ENCODE data around the gene BCAS3.
A peak's percentile ranks its signal among the peaks of the same experiment; 100 is the strongest.

Gene BCAS3

DNA sequence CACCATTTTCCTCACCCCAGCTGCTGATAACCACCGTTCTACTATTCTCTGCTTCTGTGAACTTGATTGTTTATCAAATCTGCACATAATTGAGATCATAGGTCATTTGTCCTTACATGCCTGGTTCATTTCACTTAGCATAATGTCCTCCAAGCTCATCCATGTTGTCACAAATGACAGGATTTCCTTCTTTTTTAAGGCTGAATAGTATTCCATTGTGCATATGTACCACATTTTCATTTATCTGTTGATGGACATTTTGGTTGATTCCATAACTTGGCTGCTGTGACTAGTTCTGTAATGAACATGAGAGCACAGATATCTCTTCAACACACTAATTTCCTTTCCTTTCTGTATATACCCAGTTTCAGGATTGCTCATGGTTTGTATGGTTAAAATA lies 496.7 kb downstream of the BCAS3 start:
- DNase-seq, result no peak

DNA sequence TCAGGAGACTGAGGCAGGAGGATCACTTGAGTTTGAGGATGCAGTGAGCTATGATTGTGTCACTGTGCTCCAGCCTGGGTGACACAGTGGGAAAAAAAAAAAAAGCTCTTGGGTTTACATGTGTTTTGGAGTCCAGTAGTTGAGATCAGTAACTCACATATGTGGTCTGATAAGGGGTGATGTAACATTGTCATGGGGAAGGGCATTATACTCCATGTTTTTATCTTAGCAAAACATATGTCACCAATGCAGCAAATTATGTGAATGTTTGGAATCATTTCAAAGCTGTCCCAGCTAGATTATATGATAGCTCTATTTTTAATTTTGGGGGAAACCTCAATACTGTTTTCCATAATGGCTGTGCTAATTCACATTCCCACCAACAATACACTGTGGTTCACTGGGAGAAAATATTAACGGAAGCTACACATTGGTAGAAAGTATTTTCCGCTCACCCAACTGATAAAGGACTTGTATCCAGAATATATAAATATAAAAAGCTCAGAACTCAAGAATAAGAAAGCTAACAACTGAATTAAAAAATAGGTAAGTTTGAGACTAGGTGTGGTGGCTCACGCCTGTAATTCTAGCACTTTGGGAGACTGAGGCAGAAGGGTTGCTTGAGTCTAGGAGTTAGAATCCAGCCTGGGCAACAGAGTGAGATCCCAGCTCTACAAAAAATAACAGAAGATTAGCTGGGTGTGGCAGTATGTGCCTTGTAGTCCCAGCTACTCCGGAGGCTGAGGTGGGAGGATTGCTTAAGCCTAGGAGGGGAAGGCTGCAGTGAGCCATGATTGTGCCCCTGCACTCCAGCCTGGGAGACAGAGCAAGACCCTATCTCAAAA lies 497.9 kb downstream of the BCAS3 start:
- no peak for DNase-seq

DNA sequence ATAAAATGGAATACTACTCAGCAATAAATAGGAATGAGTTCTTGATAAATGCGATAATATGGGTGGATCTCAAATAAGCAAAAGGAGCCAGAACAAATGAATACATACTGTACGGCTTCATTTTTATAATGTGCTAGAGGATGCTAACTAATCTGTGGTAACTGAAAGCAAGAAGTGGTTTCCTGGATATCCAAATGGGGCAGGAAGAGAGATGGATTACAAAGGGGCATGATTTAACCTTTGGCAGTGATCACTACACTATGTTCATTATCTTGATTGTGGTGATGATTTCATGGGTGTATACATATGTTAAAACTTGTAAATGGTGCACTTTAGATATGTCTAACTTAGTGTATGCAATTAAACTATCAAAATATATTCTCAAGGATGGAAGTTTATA lies 499.7 kb downstream of the BCAS3 start:
- DNase-seq, result no peak

DNA sequence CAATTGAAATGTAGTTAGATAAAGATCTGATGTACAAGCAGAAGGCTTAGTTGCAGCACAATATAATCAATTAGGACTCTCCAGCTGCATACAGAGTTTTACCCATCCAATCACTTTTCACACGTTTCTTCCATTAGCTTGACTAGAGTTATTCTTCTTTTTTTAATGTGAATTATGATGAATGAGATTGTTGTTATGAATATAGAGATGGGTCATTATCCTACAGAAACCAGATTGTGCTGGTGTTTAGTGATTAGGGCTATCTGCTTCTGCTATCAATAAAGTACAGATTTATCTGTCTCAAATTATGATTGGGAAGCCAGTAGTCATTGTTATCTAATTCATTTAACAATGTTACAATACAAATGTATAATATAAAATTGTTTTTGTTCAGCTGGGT lies 500.6 kb downstream of the BCAS3 start:
- no peak for DNase-seq

DNA sequence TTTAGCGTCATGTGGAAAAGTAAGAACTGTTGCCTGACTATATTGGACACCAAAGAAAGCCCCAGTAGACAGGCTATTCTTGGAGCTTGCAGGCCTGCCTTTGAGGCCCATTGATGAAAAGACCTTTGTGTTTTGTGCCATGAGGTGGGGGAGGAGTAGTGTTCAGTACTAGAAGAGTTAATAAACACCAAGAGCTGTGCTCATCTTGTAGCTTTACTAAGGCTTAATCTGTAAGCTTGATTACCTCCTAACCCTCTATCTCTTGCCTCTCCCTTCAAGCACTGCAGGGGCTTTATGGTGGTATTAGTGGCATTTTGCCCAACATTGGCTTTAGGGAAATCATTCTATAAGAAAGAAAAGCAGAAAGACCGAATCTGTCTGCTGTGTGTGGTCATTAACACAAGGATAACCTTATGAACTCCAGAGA lies 501.7 kb downstream of the BCAS3 start:
- no peak for DNase-seq

GRCh38 chr17:61183793-61184192 lies 506.1 kb downstream of the BCAS3 start:
- DNase-seq, result no peak

- DNase-seq, result no peak
These were observed 507.7 kb downstream of the BCAS3 start for GRCh38 chr17:61185385-61185784.

GRCh38 chr17:61187038-61187437 lies 509.4 kb downstream of the BCAS3 start:
- no peak for DNase-seq

DNA sequence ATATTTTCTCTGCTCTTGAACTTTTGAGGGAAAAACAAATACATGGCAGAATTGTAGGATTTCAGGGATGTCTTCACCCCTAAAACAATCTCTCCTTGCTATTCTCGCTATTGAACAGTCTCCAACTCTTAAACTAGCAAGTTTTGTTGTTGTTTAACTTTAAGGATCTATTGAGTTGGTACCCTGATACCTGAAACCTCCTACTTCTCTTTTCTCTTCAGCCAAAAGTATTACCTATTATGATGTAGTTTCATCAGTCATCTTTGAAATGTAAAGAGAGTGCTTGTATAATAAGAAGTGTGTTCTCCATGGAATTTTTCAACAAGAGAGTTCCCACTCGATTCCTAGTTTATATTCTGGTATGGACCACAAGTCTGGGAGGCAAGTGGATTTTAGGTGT lies 510.4 kb downstream of the BCAS3 start:
- no peak for DNase-seq

DNA sequence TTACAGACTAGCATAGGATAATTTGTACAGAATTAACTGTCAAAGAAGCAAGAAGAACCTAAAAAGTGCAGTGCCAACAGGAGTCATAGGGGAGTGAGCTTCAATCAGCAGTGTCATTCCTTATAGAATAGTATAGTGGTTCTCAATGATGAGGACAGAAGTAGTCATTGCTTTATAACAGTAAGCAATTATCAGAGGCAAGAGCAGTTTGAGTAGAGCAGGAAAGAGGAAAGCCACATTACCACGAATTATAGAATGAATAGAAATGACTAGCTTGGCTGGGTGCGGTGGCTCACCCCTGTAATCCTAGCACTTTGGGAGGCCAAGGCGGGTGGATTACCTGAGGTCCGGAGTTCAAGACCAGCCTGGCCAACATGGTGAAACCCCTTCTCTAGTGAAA lies 512.3 kb downstream of the BCAS3 start:
- no peak for DNase-seq

- DNase-seq, result peak; percentile 49
These were observed 518.7 kb downstream of the BCAS3 start for GRCh38 chr17:61196302-61196704.

DNA sequence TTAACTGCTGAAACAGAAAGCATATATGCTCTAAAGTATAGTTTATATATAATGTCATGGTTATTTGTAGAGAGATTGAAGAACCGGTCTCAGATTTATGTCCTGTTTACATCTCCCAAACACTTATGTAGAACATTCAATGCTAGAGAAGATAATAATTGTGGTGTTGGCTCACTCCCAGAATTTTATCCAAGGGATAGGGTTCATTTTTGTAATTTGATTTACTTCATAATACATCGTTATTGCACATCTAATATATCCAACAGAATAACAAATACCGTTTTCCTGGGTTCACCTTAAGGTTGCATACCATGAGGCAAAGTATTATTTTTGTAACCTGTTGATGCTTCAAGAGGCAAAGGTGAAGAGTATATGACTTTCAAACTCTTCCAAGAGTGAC lies 519.1 kb downstream of the BCAS3 start:
- DNase-seq, result no peak

GRCh38 chr17:61199431-61200338 lies 522.0 kb downstream of the BCAS3 start:
- no peak for DNase-seq

DNA sequence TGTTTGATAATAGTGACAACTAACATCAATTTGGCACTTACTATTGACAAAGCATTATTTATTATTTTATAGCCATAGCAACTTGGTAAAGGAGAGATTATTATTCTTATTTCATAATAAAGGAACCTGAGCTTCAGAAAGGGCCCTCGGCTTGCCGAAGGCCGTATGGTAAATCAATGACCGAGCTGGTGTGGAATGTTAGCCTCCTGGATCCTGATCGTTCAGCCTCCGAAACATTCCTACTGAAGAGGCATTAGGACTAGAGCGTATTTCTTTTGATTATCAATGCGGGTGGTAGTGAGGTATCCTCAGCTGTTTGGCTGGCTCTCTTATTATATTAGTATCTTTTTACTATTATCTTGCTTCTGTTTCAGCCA lies 522.7 kb downstream of the BCAS3 start:
- no peak for DNase-seq

GRCh38 chr17:61201211-61201610 lies 523.6 kb downstream of the BCAS3 start:
- no peak for DNase-seq

DNA sequence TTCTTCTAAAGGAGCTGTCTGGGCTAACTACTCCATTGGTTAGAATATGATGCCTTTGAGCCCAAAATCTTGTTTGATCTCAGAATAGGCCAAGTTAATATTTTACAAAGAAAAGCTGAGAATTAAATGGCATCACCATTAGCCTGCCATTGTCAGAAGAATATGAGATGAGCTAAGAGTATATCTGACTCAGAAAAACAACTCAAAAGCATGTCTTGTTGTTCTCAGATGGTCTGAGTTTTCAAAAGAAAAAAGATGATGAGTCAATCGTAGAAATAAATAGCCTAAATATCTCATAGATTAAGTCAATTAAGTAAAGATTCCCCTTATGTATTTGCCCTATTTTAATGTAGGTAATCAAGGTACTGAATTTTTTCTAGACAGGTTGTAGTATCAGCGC lies 524.9 kb downstream of the BCAS3 start:
- DNase-seq, result no peak

DNA sequence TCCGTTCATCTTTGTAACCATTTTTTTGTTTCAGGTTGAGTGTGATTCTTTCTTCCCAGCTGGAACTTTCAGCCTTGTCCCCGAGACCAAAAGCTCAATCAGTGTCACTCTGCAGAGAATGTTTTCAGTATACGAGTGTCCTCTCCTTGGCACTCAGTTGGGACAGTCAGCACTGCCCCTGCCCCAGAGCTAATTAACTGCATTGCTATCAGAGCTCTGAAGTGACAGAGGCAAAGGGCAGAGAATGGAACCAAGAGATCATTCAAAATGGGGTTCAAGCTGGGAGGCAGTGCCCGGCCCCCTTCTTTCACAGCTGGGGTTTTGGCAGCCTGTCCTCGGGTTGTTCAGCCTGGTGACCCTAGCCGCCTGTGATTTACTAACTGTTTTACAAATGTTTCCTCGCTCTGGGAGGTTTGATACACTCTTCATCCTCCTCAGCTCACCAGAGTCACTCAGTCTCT lies 526.0 kb downstream of the BCAS3 start:
- DNase-seq, result no peak

DNA sequence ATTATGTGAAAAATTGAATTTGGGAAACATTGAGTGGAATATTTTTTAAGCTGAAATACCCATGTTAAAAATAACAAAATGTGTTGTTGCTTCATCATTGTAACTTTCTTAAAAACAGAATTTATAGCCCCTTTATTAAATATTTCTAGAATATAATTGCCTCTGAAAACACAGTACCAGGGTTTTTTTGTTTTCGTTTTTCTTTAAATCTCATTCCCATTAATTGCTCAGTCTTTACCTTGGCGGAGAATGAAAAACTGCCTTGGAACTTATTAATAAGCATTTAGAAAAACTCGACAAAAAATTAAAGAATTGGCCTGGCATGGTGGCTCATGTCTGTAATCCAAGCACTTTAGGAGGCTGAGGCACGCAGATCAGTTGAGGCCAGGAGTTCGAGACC lies 526.8 kb downstream of the BCAS3 start:
- DNase-seq, result no peak

DNA sequence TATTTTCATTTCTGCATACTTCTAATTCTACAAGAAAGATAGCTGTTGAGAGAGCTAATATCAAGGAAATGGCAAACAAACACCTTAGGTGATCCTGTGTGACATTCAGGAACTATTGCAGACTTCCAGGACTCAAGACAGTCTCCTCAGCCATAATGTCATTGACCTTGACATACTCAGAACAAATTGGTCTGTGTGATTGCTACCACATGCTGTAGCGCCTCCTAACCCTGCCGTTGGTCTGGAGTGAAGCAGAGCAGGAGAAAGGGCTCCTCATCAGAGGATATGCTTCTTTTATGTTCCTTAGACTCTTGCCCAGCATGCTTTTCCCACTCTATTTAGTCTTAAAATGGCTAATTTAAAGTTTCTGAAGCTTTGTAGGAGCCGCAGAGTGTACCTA lies 527.8 kb downstream of the BCAS3 start:
- no peak for DNase-seq

DNA sequence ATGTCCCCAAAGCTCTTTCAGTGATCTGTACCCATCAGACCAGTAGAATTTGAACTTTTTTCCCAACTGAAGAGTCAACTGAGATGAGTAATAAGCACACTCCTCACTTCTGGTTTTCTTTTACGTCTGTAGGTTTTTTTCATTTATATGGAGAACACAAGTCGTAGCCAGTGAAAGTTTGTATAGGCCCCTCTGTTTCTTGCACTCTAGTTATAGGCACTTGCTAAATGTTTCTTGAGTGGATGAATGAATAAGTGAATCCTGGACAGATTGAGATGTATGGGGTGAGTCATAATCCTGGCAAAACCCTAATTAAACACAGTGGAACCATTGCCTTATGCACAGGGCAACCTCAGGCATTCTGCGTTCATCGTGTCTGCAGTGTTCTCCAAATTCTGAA lies 528.3 kb downstream of the BCAS3 start:
- no peak for DNase-seq

GRCh38 chr17:61206922-61207321 lies 529.3 kb downstream of the BCAS3 start:
- DNase-seq, result no peak

- no peak for DNase-seq
These were observed 530.9 kb downstream of the BCAS3 start for GRCh38 chr17:61208301-61209105.

- DNase-seq, result no peak
These were observed 531.4 kb downstream of the BCAS3 start for GRCh38 chr17:61209106-61209439.
